Measurements from ENCODE around the gene DHX40.
"Not testable (repeated sequence)": the region's sequence is repeated elsewhere in the genome, so short reads cannot be mapped to it uniquely, and the experiment has no call there.

DHX40 gene

DNA sequence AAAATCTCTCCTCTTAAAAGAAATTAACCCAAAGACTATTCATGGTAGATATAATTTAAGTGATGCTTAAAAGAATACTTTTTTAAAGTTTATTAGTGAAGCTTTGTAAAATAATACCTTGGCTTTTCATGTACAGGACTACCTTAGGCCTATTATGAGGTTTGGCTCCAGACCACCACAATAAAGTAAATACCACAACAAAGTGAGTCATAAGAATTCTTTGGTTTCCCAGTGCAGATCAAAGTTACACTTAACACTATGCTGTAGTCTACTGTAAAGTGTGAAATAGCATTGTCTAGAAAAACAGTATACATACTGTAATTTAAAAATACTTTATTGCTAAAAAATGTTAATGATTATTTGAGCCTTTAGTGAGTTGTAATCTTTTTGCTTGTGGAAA, 85.9 kb downstream of the DHX40 start:
- H3K4me3 ChIP-seq (ENCODE audit: low read depth, low read length): no peak overlapping the region
- TF ChIP-seq POLR2A (IDR thresholded peaks at IDR 0.05; ENCODE audit: extremely low read depth, insufficient read length): no peak
- TF ChIP-seq MYC (IDR thresholded peaks at IDR 0.05; ENCODE audit: low read depth, low read length): no peak
- TF ChIP-seq, protein P1, sequence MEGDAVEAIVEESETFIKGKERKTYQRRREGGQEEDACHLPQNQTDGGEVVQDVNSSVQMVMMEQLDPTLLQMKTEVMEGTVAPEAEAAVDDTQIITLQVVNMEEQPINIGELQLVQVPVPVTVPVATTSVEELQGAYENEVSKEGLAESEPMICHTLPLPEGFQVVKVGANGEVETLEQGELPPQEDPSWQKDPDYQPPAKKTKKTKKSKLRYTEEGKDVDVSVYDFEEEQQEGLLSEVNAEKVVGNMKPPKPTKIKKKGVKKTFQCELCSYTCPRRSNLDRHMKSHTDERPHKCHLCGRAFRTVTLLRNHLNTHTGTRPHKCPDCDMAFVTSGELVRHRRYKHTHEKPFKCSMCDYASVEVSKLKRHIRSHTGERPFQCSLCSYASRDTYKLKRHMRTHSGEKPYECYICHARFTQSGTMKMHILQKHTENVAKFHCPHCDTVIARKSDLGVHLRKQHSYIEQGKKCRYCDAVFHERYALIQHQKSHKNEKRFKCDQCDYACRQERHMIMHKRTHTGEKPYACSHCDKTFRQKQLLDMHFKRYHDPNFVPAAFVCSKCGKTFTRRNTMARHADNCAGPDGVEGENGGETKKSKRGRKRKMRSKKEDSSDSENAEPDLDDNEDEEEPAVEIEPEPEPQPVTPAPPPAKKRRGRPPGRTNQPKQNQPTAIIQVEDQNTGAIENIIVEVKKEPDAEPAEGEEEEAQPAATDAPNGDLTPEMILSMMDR (IDR thresholded peaks at IDR 0.05; ENCODE audit: low read depth, low read length): no peak
- TF ChIP-seq, protein P2, sequence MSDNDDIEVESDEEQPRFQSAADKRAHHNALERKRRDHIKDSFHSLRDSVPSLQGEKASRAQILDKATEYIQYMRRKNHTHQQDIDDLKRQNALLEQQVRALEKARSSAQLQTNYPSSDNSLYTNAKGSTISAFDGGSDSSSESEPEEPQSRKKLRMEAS (IDR thresholded peaks at IDR 0.05; ENCODE audit: low read depth, low read length): no peak
- DNase-seq (ENCODE audit: low read depth): no peak

DNA sequence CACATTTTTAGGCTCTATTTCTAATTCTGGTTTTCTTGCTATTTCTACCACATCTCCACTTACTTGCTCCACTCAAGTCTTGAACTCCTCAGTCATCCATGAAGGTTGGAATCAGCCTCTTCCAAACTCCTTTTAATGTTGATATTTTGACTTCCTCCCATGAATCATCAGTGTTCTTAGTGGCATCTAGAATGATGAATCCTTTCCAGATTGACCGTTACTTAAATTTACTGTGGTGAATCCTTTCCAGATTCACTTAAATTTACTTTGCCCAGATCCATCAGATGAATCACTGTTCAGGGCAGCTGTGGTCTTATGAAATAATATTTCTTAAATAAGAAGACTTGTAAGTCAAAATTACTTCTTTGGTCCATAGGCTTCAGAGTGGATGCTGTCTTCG, 86.7 kb downstream of the DHX40 start:
- DNase-seq (ENCODE audit: low read depth): no peak
- TF ChIP-seq, protein P1 (IDR thresholded peaks at IDR 0.05; ENCODE audit: low read depth, low read length): no peak
- H3K4me3 ChIP-seq (ENCODE audit: low read depth, low read length): no peak overlapping the region

DNA sequence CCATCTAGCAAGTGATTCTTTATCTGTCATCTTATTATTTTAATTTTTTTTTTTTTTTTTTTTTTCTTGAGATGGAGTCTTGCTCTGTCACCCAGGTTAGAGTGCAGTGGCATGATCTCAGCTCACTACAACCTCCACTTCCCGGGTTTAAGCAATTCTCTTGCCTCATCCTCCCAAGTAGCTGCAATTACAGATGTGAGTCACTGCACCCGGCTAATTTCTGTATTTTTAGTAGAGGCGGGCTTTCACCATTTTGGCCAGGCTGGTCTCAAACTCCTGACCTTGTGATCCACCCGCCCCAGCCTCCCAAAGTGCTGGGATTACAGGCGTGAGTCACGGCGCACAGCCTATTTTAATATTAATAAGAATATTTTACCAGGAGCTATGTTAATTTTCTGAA, 91.2 kb downstream of the DHX40 start:
- peak; percentile 40 for DNase-seq (ENCODE audit: low read depth)
- H3K4me3 ChIP-seq (ENCODE audit: low read depth, low read length): not testable (repeated sequence)

Measured in NB4 (cell line).